Breast epithelium (tissue), 4 donors: ENCODE results near the gene CEND1. TPM values are rescaled to one million over a fixed set of nuclear protein-coding genes. Genes with fewer than 3 reads are reported as not detected.

Experiments used
- DNase-seq, 2 donors: peaks; one replicate each; pipeline ENCODE4 v3.0.0-alpha.2; 2019; ENCODE audit warnings: low spot score in 2 of 2
- H3K27ac ChIP-seq, 2 donors: fragments of 200-600 bp; sonication (generic) in 1 of 2; one replicate each; pipeline ENCODE4 v1.5.1; 2016 to 2019; ENCODE audit warnings: mild to moderate bottlenecking in 1 of 2
- H3K27me3 ChIP-seq, 2 donors: fragments of 200-600 bp; sonication (generic) in 1 of 2; one replicate each; pipeline versions ENCODE4 v1.5.1 to v1.6.0; 2017 to 2019; ENCODE audit warnings: control low read depth in 1 of 2, mild to moderate bottlenecking in 1 of 2
- H3K36me3 ChIP-seq: fragments of 200-600 bp; one replicate; pipeline ENCODE4 v1.5.1; 2019
- H3K4me1 ChIP-seq, 2 donors: fragments of 200-600 bp; sonication (generic); one replicate each; pipeline ENCODE4 v1.5.1; 2016 to 2019; ENCODE audit warnings: control low read depth in 1 of 2
- H3K4me3 ChIP-seq, 3 donors: fragments of 200-600 bp; sonication (generic); 1 replicate in 2 of 3; 2 replicates in 1 of 3; pipeline ENCODE4 v1.5.1; 2016 to 2019; ENCODE audit warnings: mild to moderate bottlenecking in 3 of 3, moderate library complexity in 2 of 3
- H3K9me3 ChIP-seq, 2 donors: fragments of 200-600 bp; sonication (generic) in 1 of 2; one replicate each; pipeline ENCODE4 v1.5.1; 2016 to 2019; ENCODE audit warnings: control low read depth in 1 of 2
- POLR2A ChIP-seq: fragments of 450-650 bp; IDR thresholded peaks from one replicate; pipeline ENCODE4 v1.6.1; 2016; ENCODE audit warnings: antibody characterized with exemption, mild to moderate bottlenecking, moderate library complexity
- POLR2AphosphoS5 ChIP-seq, 3 donors: sonication (generic); formaldehyde crosslinking; IDR thresholded peaks; one replicate each; pipeline ENCODE4 v1.6.1; 2017; ENCODE audit warnings: antibody characterized with exemption in 3 of 3
- intact Hi-C: fragments of 100-400 bp; cut with DNase I; formaldehyde crosslinking; loops from one replicate; pipeline ENCODE4 v1.15.1; 2023; ENCODE audit warnings: low total_unique reads
- total RNA-seq, 3 donors: library from RNA; depleted of rRNA; stranded (reverse); fragments of >200 nt; gene quantifications; one replicate each; pipeline ENCODE4 v1.1.0, GENCODE V29; 2016
- TF ChIP-seq, protein P1 (sequence below), 3 donors: fragments of 450-650 bp; IDR thresholded peaks; one replicate each; pipeline ENCODE4 v1.5.1; 2016 to 2017; ENCODE audit warnings: antibody characterized with exemption in 3 of 3, mild to moderate bottlenecking in 3 of 3, moderate library complexity in 3 of 3

CEND1 gene
- total RNA-seq, 3 donors from 2014 or later, result not detected

DNA sequence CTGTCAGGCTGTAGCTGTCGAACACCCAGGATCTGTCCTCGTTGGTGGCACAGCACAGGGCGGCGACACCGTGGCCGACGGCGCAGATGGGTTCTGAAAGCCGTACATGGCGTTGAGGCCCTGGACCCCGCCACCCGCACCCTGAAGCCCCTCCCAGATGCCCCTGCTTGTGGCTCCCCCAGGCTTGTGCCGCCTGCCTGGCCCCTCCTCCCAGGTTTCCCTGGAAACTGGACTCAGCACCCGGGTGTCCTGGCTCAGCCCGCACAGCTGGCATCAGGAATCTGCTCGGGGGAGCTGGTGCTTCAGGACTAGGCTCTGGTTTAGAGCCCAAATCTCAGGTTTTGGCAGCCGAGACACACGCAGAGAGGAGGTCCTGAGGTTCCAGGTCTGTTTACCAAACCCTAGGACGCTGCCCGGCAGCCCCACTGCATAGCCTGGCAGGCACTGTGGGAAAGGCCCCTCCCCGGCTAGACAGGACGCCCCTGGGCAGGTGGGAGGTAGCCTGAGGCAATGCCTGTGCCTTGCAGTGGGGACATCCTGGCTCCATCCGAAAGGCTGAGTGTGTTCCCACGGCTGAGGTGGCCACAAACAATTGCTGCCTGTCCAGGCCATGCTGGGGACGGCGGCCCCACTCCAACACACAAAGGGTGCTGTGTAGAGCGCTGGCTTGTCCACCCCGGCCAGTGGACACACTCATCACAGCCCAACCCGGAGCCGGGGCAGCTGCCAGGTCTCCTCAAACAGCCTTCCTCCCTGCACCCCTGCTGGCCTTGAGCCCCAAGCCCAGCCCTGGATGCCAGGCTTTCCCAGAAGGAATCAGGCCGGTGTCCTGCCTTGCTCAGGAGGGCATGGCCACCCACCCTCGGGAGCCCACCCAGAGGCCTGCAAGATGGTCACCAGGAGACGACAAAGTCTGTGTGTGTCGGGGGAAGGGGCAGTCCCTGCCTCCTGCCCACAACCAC, 17.2 kb downstream of the CEND1 start:
- intact Hi-C loops, result loop anchor here (10.0 kb wide), 1 partner anchor 208 kb away; the partner anchor contains the start of genes LMNTD2 and RASSF7
- peaks cover 7 to 8% of the 10 kb centered on the region in 2 donors for H3K4me1 ChIP-seq
- no peaks in the 10 kb centered on the region for H3K9me3 ChIP-seq
- peak in 1 of 2 donors; percentile 50 for DNase-seq
- no peaks in the 10 kb centered on the region for H3K27me3 ChIP-seq
- H3K4me3 ChIP-seq, result peak overlapping the region in 1 of 3 donors; percentile 5
- H3K27ac ChIP-seq, result peak overlapping the region; percentile 42 to 69
- H3K36me3 ChIP-seq, result no peaks in the 10 kb centered on the region
- TF ChIP-seq, protein P1, sequence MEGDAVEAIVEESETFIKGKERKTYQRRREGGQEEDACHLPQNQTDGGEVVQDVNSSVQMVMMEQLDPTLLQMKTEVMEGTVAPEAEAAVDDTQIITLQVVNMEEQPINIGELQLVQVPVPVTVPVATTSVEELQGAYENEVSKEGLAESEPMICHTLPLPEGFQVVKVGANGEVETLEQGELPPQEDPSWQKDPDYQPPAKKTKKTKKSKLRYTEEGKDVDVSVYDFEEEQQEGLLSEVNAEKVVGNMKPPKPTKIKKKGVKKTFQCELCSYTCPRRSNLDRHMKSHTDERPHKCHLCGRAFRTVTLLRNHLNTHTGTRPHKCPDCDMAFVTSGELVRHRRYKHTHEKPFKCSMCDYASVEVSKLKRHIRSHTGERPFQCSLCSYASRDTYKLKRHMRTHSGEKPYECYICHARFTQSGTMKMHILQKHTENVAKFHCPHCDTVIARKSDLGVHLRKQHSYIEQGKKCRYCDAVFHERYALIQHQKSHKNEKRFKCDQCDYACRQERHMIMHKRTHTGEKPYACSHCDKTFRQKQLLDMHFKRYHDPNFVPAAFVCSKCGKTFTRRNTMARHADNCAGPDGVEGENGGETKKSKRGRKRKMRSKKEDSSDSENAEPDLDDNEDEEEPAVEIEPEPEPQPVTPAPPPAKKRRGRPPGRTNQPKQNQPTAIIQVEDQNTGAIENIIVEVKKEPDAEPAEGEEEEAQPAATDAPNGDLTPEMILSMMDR (IDR thresholded peaks at IDR 0.05), result no peak
- TF ChIP-seq POLR2AphosphoS5 (IDR thresholded peaks at IDR 0.05) (no peak), POLR2A (no peak)

GRCh38 chr11:771617-772204, 18.2 kb downstream of the CEND1 start:
- DNase-seq, result no peak
- no peaks in the 10 kb centered on the region for H3K27me3 ChIP-seq
- H3K4me1 ChIP-seq, result peaks cover 7 to 8% of the 10 kb centered on the region in 2 donors
- H3K36me3 ChIP-seq, result no peaks in the 10 kb centered on the region
- peak overlapping the region in 1 of 2 donors; percentile 69 for H3K27ac ChIP-seq
- no peaks in the 10 kb centered on the region for H3K9me3 ChIP-seq
- no peak overlapping the region for H3K4me3 ChIP-seq
- intact Hi-C loops, result loop anchor here (10.0 kb wide), 1 partner anchor 207 kb away; the partner anchor contains the start of genes LMNTD2 and RASSF7
- TF ChIP-seq, protein P1 (IDR thresholded peaks at IDR 0.05), result no peak
- TF ChIP-seq POLR2A (no peak), POLR2AphosphoS5 (IDR thresholded peaks at IDR 0.05) (no peak)

DNA sequence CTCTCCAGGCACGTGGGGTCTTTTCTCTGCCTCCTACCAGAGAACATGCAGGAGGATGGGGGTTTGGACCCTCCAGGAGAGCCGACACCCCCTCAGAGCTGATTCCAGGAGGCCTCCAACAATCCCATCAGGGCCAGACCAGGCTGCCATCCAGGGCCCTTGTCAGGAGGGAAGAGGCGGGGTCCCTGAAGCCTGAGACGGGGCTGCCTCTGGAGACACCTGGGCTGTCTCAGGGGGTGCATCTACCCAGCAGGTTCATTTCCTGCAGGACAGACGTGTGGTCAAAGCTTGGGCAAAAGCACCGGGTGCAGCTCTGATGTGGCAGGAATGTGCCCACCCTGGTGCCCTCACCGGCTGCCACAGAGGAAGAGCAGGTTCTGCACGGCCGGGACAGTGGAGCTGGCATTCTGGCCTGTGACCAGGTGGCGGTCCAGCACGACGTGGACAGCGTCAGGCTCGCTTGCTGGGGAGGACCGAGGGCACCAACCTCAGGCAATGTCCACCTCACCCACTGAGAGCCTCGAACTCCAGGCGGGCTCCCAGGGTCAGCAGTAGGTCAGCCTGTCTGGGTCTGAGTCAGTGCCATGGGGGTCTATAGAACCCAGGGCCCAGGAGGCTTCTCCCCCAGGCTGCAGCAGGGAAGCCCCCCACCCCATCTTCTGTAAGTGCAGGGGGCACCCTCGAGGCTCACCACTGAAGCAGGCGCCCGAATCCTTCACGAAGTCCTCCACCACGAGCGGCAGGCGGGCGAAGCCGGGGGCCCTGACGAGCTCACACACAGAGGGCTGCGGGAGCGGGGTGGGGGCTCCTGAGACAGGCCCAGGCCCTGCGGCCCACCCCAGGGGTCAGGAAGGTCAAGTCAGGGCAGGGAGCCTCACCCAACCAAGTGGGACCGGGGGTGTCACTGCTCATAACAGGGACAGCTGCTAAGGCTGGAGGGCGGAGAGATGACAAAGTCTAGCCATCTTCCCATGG, 19.0 kb downstream of the CEND1 start:
- Histone ChIP-seq H3K4me1 (peaks cover 3 to 8% of the 10 kb centered on the region in 2 donors), H3K36me3 (no peaks in the 10 kb centered on the region), H3K4me3 (no peak overlapping the region), H3K27me3 (no peaks in the 10 kb centered on the region), H3K9me3 (no peaks in the 10 kb centered on the region), H3K27ac (peak overlapping the region in 1 of 2 donors; percentile 69)
- TF ChIP-seq POLR2AphosphoS5 (IDR thresholded peaks at IDR 0.05) (no peak), POLR2A (no peak)
- TF ChIP-seq, protein P1 (IDR thresholded peaks at IDR 0.05), result no peak
- intact Hi-C loops, result loop anchor here (10.0 kb wide), 1 partner anchor 206 kb away; the partner anchor contains the start of genes LMNTD2 and RASSF7
- DNase-seq, result no peak

DNA sequence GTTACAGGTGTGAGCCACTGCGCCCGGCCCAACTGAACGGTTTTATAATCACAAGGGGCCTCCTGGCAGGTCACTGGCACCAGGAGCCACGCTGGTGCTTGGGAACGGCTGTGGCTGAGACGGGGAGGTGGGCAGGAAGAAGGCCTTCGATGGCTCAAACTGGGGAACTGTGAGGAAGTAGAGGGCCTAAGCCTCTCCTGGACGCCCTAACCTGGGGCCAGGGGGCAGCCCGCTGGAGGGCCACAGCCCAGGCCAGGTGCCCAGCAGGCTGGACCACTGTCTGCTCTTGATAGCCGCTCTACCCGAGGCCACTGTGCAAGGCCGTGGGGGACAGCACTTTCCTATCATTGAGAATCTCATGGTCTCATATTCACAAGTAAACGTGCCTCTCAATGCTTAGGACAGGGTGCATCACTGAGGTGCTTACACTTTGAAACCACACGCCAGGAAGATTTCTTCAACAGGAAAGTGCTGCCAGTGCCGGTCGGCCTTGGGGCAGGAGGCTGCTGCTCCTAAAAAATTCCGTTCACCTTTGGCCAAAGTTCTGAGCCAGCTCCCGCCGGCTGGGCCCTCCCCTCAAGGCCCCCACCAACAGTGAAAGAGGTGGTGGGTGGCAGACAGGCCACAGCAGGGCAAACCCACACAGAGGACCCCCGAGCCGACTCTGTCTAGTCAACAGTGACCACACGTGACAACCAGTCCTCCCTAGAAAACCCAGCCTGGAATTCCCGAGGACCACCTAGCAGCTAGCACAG, 19.8 kb downstream of the CEND1 start:
- no peak for DNase-seq
- no peaks in the 10 kb centered on the region for H3K36me3 ChIP-seq
- H3K27ac ChIP-seq, result peak overlapping the region in 1 of 2 donors; percentile 3
- no peaks in the 10 kb centered on the region for H3K27me3 ChIP-seq
- H3K4me1 ChIP-seq, result peaks cover 0 to under 1% of the 10 kb centered on the region in 2 donors
- H3K9me3 ChIP-seq, result no peaks in the 10 kb centered on the region
- H3K4me3 ChIP-seq, result no peak overlapping the region
- TF ChIP-seq POLR2A (no peak), POLR2AphosphoS5 (IDR thresholded peaks at IDR 0.05) (no peak)
- TF ChIP-seq, protein P1 (IDR thresholded peaks at IDR 0.05), result no peak
- intact Hi-C loops, result loop anchor here (10.0 kb wide), 1 partner anchor 205 kb away; the partner anchor contains the start of genes LMNTD2 and RASSF7
